Neuronal stem cell (in vitro differentiated cells): ENCODE data around the gene STXBP6.

Experiments
- DNase-seq: peaks from one replicate; pipeline ENCODE4 v3.0.0-alpha.2; 2013; ENCODE audit warnings: low spot score
- H2AFZ ChIP-seq: one replicate; pipeline ENCODE4 v1.6.1; 2013; ENCODE audit warnings: mild to moderate bottlenecking, low read length, inconsistent platforms
- H2AK5ac ChIP-seq: 2 replicates; pipeline ENCODE4 v1.6.1; 2013; ENCODE audit warnings: low read depth, mild to moderate bottlenecking, inconsistent platforms, low read length, moderate library complexity, mixed read lengths
- H2BK120ac ChIP-seq: 2 replicates; pipeline ENCODE4 v1.6.1; 2013; ENCODE audit warnings: low read depth, mild to moderate bottlenecking, inconsistent platforms, low read length, moderate library complexity, mixed read lengths
- H2BK12ac ChIP-seq: one replicate; pipeline ENCODE4 v1.6.1; 2013; ENCODE audit warnings: low read length, inconsistent platforms
- H2BK15ac ChIP-seq: 2 replicates; pipeline ENCODE4 v1.6.1; 2013; ENCODE audit warnings: mild to moderate bottlenecking, low read length, inconsistent platforms, mixed read lengths
- H2BK5ac ChIP-seq: one replicate; pipeline ENCODE4 v1.6.1; 2013; ENCODE audit warnings: inconsistent platforms, mild to moderate bottlenecking, low read length, moderate library complexity
- H3K14ac ChIP-seq: one replicate; pipeline ENCODE4 v1.6.1; 2013; ENCODE audit warnings: low read length, inconsistent platforms
- H3K18ac ChIP-seq: 2 replicates; pipeline ENCODE4 v1.6.1; 2013; ENCODE audit warnings: low read length, inconsistent platforms
- H3K23ac ChIP-seq: 2 replicates; pipeline ENCODE4 v1.6.1; 2013; ENCODE audit warnings: low read depth, mild to moderate bottlenecking, mixed read lengths, low read length, inconsistent platforms; ENCODE audit not compliant: poor library complexity
- H3K27ac ChIP-seq: replicated peaks from 3 replicates; pipeline ENCODE4 v1.5.1; 2013; ENCODE audit warnings: low read length, inconsistent platforms
- H3K27me3 ChIP-seq, 3 experiments: 2 replicates each; pipeline ENCODE4 v1.6.1; 2013; ENCODE audit warnings: low read length in 3 of 3, mild to moderate bottlenecking in 2 of 3, inconsistent platforms in 1 of 3, low read depth in 1 of 3, mixed read lengths in 1 of 3, moderate library complexity in 1 of 3; ENCODE audit not compliant: control insufficient read depth in 3 of 3, insufficient read depth in 3 of 3
- H3K36me3 ChIP-seq, 2 donors: replicated peaks in 1 of 2; 2 replicates each; pipeline ENCODE4 v1.6.1; 2013; ENCODE audit warnings: low read length in 2 of 2; ENCODE audit not compliant: control insufficient read depth in 2 of 2, insufficient read depth in 2 of 2
- H3K4ac ChIP-seq: 2 replicates; pipeline ENCODE4 v1.6.1; 2013; ENCODE audit warnings: inconsistent platforms, mild to moderate bottlenecking, low read length, moderate library complexity
- H3K4me1 ChIP-seq, 2 donors: 1 replicate in 1 of 2; 2 replicates in 1 of 2; pipeline ENCODE4 v1.6.1; 2013; ENCODE audit warnings: low read length in 2 of 2, low read depth in 1 of 2; ENCODE audit not compliant: control insufficient read depth in 2 of 2, insufficient read depth in 1 of 2
- H3K4me2 ChIP-seq: one replicate; pipeline ENCODE4 v1.6.1; 2013; ENCODE audit warnings: mild to moderate bottlenecking, low read length, inconsistent platforms; ENCODE audit not compliant: insufficient read depth, poor library complexity, severe bottlenecking
- H3K4me3 ChIP-seq, 2 donors: 2 replicates each; pipeline ENCODE4 v1.5.1; 2013; ENCODE audit warnings: low read length in 2 of 2, mild to moderate bottlenecking in 2 of 2, inconsistent platforms in 1 of 2, moderate library complexity in 1 of 2
- H3K79me1 ChIP-seq: one replicate; pipeline ENCODE4 v1.6.1; 2013; ENCODE audit warnings: low read depth, mild to moderate bottlenecking, inconsistent platforms, low read length, moderate library complexity
- H3K9ac ChIP-seq: one replicate; pipeline ENCODE4 v1.6.1; 2013; ENCODE audit warnings: mild to moderate bottlenecking, low read depth, low read length, inconsistent platforms; ENCODE audit not compliant: poor library complexity
- H3K9me3 ChIP-seq, 2 donors: replicated peaks in 1 of 2; 2 replicates each; pipeline versions ENCODE3 to v1.6.1; 2013; ENCODE audit warnings: low read length in 2 of 2, mild to moderate bottlenecking in 2 of 2, inconsistent platforms in 1 of 2, low read depth in 1 of 2, mixed read lengths in 1 of 2, moderate library complexity in 1 of 2; ENCODE audit not compliant: control insufficient read depth in 2 of 2, insufficient read depth in 1 of 2
- H4K8ac ChIP-seq: one replicate; pipeline ENCODE4 v1.6.1; 2013; ENCODE audit warnings: low read depth, mild to moderate bottlenecking, inconsistent platforms, low read length, moderate library complexity
- H4K91ac ChIP-seq: one replicate; pipeline ENCODE4 v1.6.1; 2013; ENCODE audit warnings: low read length, low read depth, mild to moderate bottlenecking, inconsistent platforms; ENCODE audit not compliant: poor library complexity
- WGBS, 2 donors: extraction: QIAGEN DNeasy Blood & Tissue Kit; methylation state at CpG; one replicate each; pipeline ENCODE4 v1.1.7; 2013; ENCODE audit warnings: missing lambda C conversion rate in 2 of 2, mixed read lengths in 1 of 2; ENCODE audit not compliant: insufficient read length in 2 of 2, insufficient replicate concordance in 1 of 2; ENCODE audit errors: extremely low coverage in 2 of 2; 5-methylcytosine and 5-hydroxymethylcytosine counted together

The STXBP6 gene

GRCh38 chr14:24890716-24891115 lies 159.2 kb downstream of the STXBP6 start:
- Histone ChIP-seq H3K9ac (no peak overlapping the region), H2BK15ac (no peak overlapping the region), H3K4ac (no peak overlapping the region), H3K14ac (no peak overlapping the region), H2BK5ac (no peak overlapping the region), H4K91ac (no peak overlapping the region), H2AFZ (no peak overlapping the region), H3K4me3 (no peak overlapping the region), H3K27ac (no peak overlapping the region), H3K18ac (no peak overlapping the region), H2AK5ac (no peak overlapping the region), H3K79me1 (no peaks in the 10 kb centered on the region), H2BK12ac (no peak overlapping the region), H2BK120ac (no peak overlapping the region), H4K8ac (no peak overlapping the region), H3K9me3 (peaks cover 0 to 5% of the 10 kb centered on the region in 2 donors), H3K27me3 (no peaks in the 10 kb centered on the region), H3K23ac (no peak overlapping the region), H3K4me2 (no peak overlapping the region), H3K36me3 (no peaks in the 10 kb centered on the region), H3K4me1 (peaks cover 0 to 4% of the 10 kb centered on the region in 2 donors)
- DNase-seq = no peak

GRCh38 chr14:24889843-24890242 lies 160.1 kb downstream of the STXBP6 start:
- H3K4me2 ChIP-seq = no peak overlapping the region
- no peak overlapping the region for H3K18ac ChIP-seq
- H3K9ac ChIP-seq = no peak overlapping the region
- no peak overlapping the region for H2BK12ac ChIP-seq
- H2BK120ac ChIP-seq = no peak overlapping the region
- no peak overlapping the region for H2BK5ac ChIP-seq
- no peak overlapping the region for H4K8ac ChIP-seq
- H3K79me1 ChIP-seq = no peaks in the 10 kb centered on the region
- H3K4me1 ChIP-seq = peaks cover 0 to 2% of the 10 kb centered on the region in 2 donors
- H3K4me3 ChIP-seq = no peak overlapping the region
- no peak overlapping the region for H4K91ac ChIP-seq
- no peaks in the 10 kb centered on the region for H3K36me3 ChIP-seq
- no peak overlapping the region for H2BK15ac ChIP-seq
- no peak overlapping the region for H2AFZ ChIP-seq
- no peak overlapping the region for H3K23ac ChIP-seq
- H3K14ac ChIP-seq = no peak overlapping the region
- no peak for DNase-seq
- H2AK5ac ChIP-seq = no peak overlapping the region
- no peak overlapping the region for H3K27ac ChIP-seq
- peaks cover 0 to 5% of the 10 kb centered on the region in 2 donors for H3K9me3 ChIP-seq
- no peak overlapping the region for H3K4ac ChIP-seq
- H3K27me3 ChIP-seq = no peaks in the 10 kb centered on the region

- H3K4me3 ChIP-seq = no peak overlapping the region
- H3K36me3 ChIP-seq = no peaks in the 10 kb centered on the region
- H3K79me1 ChIP-seq = no peaks in the 10 kb centered on the region
- H3K4ac ChIP-seq = no peak overlapping the region
- no peak overlapping the region for H3K14ac ChIP-seq
- no peak for DNase-seq
- H2AFZ ChIP-seq = no peak overlapping the region
- no peak overlapping the region for H2AK5ac ChIP-seq
- H3K4me1 ChIP-seq = peaks cover 0 to 2% of the 10 kb centered on the region in 2 donors
- no peak overlapping the region for H3K9ac ChIP-seq
- H2BK120ac ChIP-seq = no peak overlapping the region
- H3K23ac ChIP-seq = no peak overlapping the region
- no peaks in the 10 kb centered on the region for H3K27me3 ChIP-seq
- H3K9me3 ChIP-seq = peaks cover 0 to 5% of the 10 kb centered on the region in 2 donors
- no peak overlapping the region for H3K4me2 ChIP-seq
- no peak overlapping the region for H4K8ac ChIP-seq
- H4K91ac ChIP-seq = no peak overlapping the region
- no peak overlapping the region for H2BK12ac ChIP-seq
- WGBS, 2 donors = no CpG with 5 or more reads among the region's 6 CpGs
- no peak overlapping the region for H2BK15ac ChIP-seq
- H2BK5ac ChIP-seq = no peak overlapping the region
- H3K27ac ChIP-seq = no peak overlapping the region
- no peak overlapping the region for H3K18ac ChIP-seq
Measured at GRCh38 chr14:24888532-24888931, 161.4 kb downstream of the STXBP6 start.

DNA sequence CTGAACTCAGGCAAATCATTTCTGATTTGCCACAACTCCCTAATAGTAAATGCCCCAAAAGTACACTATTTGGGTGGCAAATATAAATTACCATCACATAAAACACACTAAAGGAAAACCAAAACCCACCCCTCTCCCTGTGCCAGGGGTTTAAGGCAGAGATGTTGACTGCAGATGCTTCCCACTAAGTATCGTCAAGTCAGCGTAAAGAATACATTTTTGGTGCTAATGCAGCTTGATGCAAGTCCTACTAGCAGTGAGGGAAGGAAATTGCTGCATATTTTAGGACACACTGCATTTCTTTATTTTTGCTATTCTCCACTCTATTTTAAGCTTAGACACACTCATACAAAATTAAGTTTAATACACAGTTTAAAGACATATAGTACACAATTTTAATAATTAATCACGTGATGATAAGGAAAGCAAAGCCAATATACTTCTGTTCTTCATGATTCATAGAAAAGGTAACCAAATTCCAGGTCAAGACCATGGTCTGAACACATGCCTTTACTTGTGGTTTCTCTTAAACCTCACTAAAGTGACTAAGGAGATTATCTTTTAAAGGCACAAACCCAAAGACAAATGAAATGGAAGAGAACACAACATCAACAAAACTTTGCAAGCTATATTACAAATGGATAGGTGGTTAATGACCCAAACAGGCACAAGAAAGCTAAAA lies 162.2 kb downstream of the STXBP6 start:
- no peak overlapping the region for H2BK15ac ChIP-seq
- DNase-seq = no peak
- H3K4me1 ChIP-seq = peaks cover 0 to 2% of the 10 kb centered on the region in 2 donors
- no peaks in the 10 kb centered on the region for H3K36me3 ChIP-seq
- no peak overlapping the region for H3K27ac ChIP-seq
- no peak overlapping the region for H2BK5ac ChIP-seq
- H3K4me3 ChIP-seq = no peak overlapping the region
- no peak overlapping the region for H3K23ac ChIP-seq
- no CpG with 5 or more reads among the region's 3 CpGs for WGBS, 2 donors
- no peak overlapping the region for H3K4ac ChIP-seq
- H3K4me2 ChIP-seq = no peak overlapping the region
- H2AFZ ChIP-seq = no peak overlapping the region
- no peaks in the 10 kb centered on the region for H3K27me3 ChIP-seq
- H3K18ac ChIP-seq = no peak overlapping the region
- no peak overlapping the region for H3K14ac ChIP-seq
- no peak overlapping the region for H2BK12ac ChIP-seq
- H4K91ac ChIP-seq = no peak overlapping the region
- H2BK120ac ChIP-seq = no peak overlapping the region
- no peak overlapping the region for H4K8ac ChIP-seq
- H3K9me3 ChIP-seq = peaks cover 0 to 5% of the 10 kb centered on the region in 2 donors
- no peaks in the 10 kb centered on the region for H3K79me1 ChIP-seq
- H2AK5ac ChIP-seq = no peak overlapping the region
- no peak overlapping the region for H3K9ac ChIP-seq
